ENCODE measurements around the gene FAM47E. TPM values are rescaled to one million over a fixed set of nuclear protein-coding genes. Genes with fewer than 3 reads are reported as not detected.

Gene FAM47E
- total RNA-seq, 1 experiment from 2014 or later = 2.0 TPM

GRCh38 chr4:76206222-76206942 is 45.1 kb upstream of the FAM47E start:
- H3K27ac ChIP-seq (ENCODE audit: insufficient read length, low read depth, low read length) = no peak overlapping the region
- no peak overlapping the region for H2BK12ac ChIP-seq (ENCODE audit: insufficient read length, low read depth, low read length)
- no peak overlapping the region for H3K18ac ChIP-seq (ENCODE audit: insufficient read length, low read depth, low read length)
- H2BK5ac ChIP-seq (ENCODE audit: insufficient read length, low read length) = no peak overlapping the region
- no peak overlapping the region for H4K91ac ChIP-seq (ENCODE audit: insufficient read length, low read depth, low read length)
- H3K9me3 ChIP-seq (ENCODE audit: control insufficient read depth, low read depth, low read length) = no peaks in the 10 kb centered on the region
- H3K23ac ChIP-seq (ENCODE audit: insufficient read length, low read depth, low read length) = no peak overlapping the region
- H3K14ac ChIP-seq (ENCODE audit: insufficient read depth, low read length) = no peak overlapping the region
- no peaks in the 10 kb centered on the region for H3K79me1 ChIP-seq (ENCODE audit: insufficient read depth, low read depth, low read length, poor library complexity, severe bottlenecking)
- Mint-ChIP-seq H3K4me3 (no peak overlapping the region), H3K27me3 (ENCODE audit: low read depth) (no peaks in the 10 kb centered on the region), H3K27ac (no peak overlapping the region), H3K4me1 (peaks cover 9% of the 10 kb centered on the region in 2 experiments), H3K9me3 (no peaks in the 10 kb centered on the region), H3K36me3 (ENCODE audit: insufficient read depth in 1 of 3, low read depth in 3 of 3) (no peaks in the 10 kb centered on the region; a peak in 1 of 7 replicates)
- H3K79me2 ChIP-seq (ENCODE audit: insufficient read depth, low read length) = no peaks in the 10 kb centered on the region; the same call in 1 of the 2 replicates
- no peak overlapping the region for H3K56ac ChIP-seq (ENCODE audit: insufficient read length, low read depth, low read length)
- H3T11ph ChIP-seq (ENCODE audit: low read length) = no peak overlapping the region
- H2BK120ac ChIP-seq (ENCODE audit: low read depth, low read length, poor library complexity, severe bottlenecking) = no peak overlapping the region
- no peak overlapping the region for H2AK5ac ChIP-seq (ENCODE audit: insufficient read length, low read length)
- H2BK15ac ChIP-seq (ENCODE audit: low read depth, low read length) = no peak overlapping the region
- no peak overlapping the region for H3K4ac ChIP-seq (ENCODE audit: low read depth, low read length)
- no peak overlapping the region for H3K9ac ChIP-seq (ENCODE audit: extremely low read depth, insufficient read length, low read length)
- TF ChIP-seq, protein P1, sequence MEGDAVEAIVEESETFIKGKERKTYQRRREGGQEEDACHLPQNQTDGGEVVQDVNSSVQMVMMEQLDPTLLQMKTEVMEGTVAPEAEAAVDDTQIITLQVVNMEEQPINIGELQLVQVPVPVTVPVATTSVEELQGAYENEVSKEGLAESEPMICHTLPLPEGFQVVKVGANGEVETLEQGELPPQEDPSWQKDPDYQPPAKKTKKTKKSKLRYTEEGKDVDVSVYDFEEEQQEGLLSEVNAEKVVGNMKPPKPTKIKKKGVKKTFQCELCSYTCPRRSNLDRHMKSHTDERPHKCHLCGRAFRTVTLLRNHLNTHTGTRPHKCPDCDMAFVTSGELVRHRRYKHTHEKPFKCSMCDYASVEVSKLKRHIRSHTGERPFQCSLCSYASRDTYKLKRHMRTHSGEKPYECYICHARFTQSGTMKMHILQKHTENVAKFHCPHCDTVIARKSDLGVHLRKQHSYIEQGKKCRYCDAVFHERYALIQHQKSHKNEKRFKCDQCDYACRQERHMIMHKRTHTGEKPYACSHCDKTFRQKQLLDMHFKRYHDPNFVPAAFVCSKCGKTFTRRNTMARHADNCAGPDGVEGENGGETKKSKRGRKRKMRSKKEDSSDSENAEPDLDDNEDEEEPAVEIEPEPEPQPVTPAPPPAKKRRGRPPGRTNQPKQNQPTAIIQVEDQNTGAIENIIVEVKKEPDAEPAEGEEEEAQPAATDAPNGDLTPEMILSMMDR (conservative IDR thresholded peaks at IDR 0.05) = no peak
- WGBS (ENCODE audit: extremely low coverage, insufficient read length, low lambda C conversion rate) = no CpG with 5 or more reads among the region's 7 CpGs
- H3K4me2 ChIP-seq (ENCODE audit: insufficient read depth, insufficient read length, low read length) = no peak overlapping the region
- DNase-seq = no peak
- no peaks in the 10 kb centered on the region for H3K27me3 ChIP-seq (ENCODE audit: insufficient read depth, low read length)
- no peak overlapping the region for H4K5ac ChIP-seq (ENCODE audit: insufficient read length, low read depth, low read length)
- H2BK20ac ChIP-seq (ENCODE audit: low read depth, low read length, poor library complexity, severe bottlenecking) = no peak overlapping the region
- H2AFZ ChIP-seq (ENCODE audit: low read length) = no peak overlapping the region
- H3K23me2 ChIP-seq (ENCODE audit: insufficient read length, low read depth, low read length, poor library complexity, severe bottlenecking) = no peaks in the 10 kb centered on the region
- H3K4me1 ChIP-seq (ENCODE audit: insufficient read depth, low read length) = no peaks in the 10 kb centered on the region
- no peaks in the 10 kb centered on the region for H4K20me1 ChIP-seq (ENCODE audit: control insufficient read depth, insufficient read depth, insufficient read length)
- no peak overlapping the region for H4K8ac ChIP-seq (replicated peaks; ENCODE audit: insufficient read length, low read depth, low read length)

Measured in H9 (cell line).